Gastroesophageal sphincter (tissue), 4 donors: ENCODE data around the gene DECR2. TPM values are rescaled to one million over a fixed set of nuclear protein-coding genes. Genes with fewer than 3 reads are reported as not detected.
"Not testable (repeated sequence)": the region's sequence is repeated elsewhere in the genome, so short reads cannot be mapped to it uniquely, and the experiment has no call there.

ENCODE experiments used
- ATAC-seq: fragments of 150-250 bp; one replicate; pipeline ENCODE4 v1.9.1; 2016; ENCODE audit warnings: mild to moderate bottlenecking, moderate library complexity
- H3K27ac ChIP-seq, 4 donors: fragments of 200-600 bp; sonication (generic) in 3 of 4; 1 replicate in 3 of 4; 2 replicates in 1 of 4; pipeline ENCODE4 v1.5.1; 2016 to 2019
- H3K27me3 ChIP-seq: fragments of 200-600 bp; sonication (generic); one replicate; pipeline ENCODE4 v1.5.1; 2019
- H3K36me3 ChIP-seq, 2 donors: fragments of 200-600 bp; sonication (generic); one replicate each; pipeline ENCODE4 v1.5.1; 2019; ENCODE audit warnings: control low read depth in 1 of 2
- H3K4me1 ChIP-seq, 3 donors: fragments of 200-600 bp; sonication (generic); 1 replicate in 2 of 3; 2 replicates in 1 of 3; pipeline ENCODE4 v1.5.1; 2016 to 2019; ENCODE audit warnings: control low read depth in 2 of 3
- H3K4me3 ChIP-seq, 2 donors: fragments of 200-600 bp; sonication (generic); one replicate each; pipeline ENCODE4 v1.5.1; 2019; ENCODE audit warnings: mild to moderate bottlenecking in 1 of 2, moderate library complexity in 1 of 2
- H3K9me3 ChIP-seq, 3 donors: fragments of 200-600 bp; sonication (generic); one replicate each; pipeline ENCODE4 v1.5.1; 2017 to 2019; ENCODE audit warnings: control low read depth in 2 of 3
- CTCF ChIP-seq, 4 experiments: fragments of 200-600 bp in 2 of 4; fragments of 450-650 bp in 2 of 4; sonication (generic) in 1 of 4; IDR thresholded peaks; one replicate each; pipeline ENCODE4 v1.5.1; 2017 to 2019; ENCODE audit warnings: antibody characterized with exemption in 4 of 4, mild to moderate bottlenecking in 2 of 4, moderate library complexity in 2 of 4
- EP300 ChIP-seq: sonication (generic); formaldehyde crosslinking; IDR thresholded peaks from one replicate; pipeline ENCODE4 v1.6.1; 2017; ENCODE audit warnings: antibody characterized with exemption, mild to moderate bottlenecking
- POLR2A ChIP-seq, 2 donors: fragments of 450-650 bp; IDR thresholded peaks; one replicate each; pipeline ENCODE4 v1.6.1; 2017; ENCODE audit warnings: antibody characterized with exemption in 2 of 2, mild to moderate bottlenecking in 2 of 2, moderate library complexity in 1 of 2
- POLR2AphosphoS5 ChIP-seq: sonication (generic); formaldehyde crosslinking; IDR thresholded peaks from one replicate; pipeline ENCODE4 v1.6.1; 2017; ENCODE audit warnings: antibody characterized with exemption
- WGBS, 2 donors: methylation state at CpG; one replicate each; pipeline ENCODE4 v1.1.5; 2018; ENCODE audit warnings: low coverage in 1 of 2; 5-methylcytosine and 5-hydroxymethylcytosine counted together
- total RNA-seq, 4 donors: library from RNA; depleted of rRNA; stranded (reverse); fragments of >200 nt; gene quantifications; one replicate each; pipeline ENCODE4 v1.1.0, GENCODE V29; 2016

The DECR2 gene
- total RNA-seq, 4 donors from 2014 or later: 11.7 to 25.4 (median 19.9) TPM

- H3K27me3 ChIP-seq: no peaks in the 10 kb centered on the region
- no peak for ATAC-seq
- WGBS, 2 donors: no CpG with 5 or more reads among the region's 21 CpGs
- H3K4me1 ChIP-seq: no peaks in the 10 kb centered on the region
- TF ChIP-seq POLR2A (IDR thresholded peaks at IDR 0.05) (no peak), CTCF (IDR thresholded peaks at IDR 0.05) (no peak), EP300 (no peak), POLR2AphosphoS5 (no peak)
- no peak overlapping the region for H3K4me3 ChIP-seq
- H3K9me3 ChIP-seq: no peaks in the 10 kb centered on the region
- H3K27ac ChIP-seq: no peak overlapping the region
- H3K36me3 ChIP-seq: peaks cover 0 to 28% of the 10 kb centered on the region in 2 donors
These were observed 12.9 kb downstream of the DECR2 start for GRCh38 chr16:414395-415169.

GRCh38 chr16:415170-415498 is 13.4 kb downstream of the DECR2 start:
- 100% methylated on average over 1 to 2 of the region's 3 CpGs for WGBS, 2 donors
- not testable (repeated sequence) for H3K27ac ChIP-seq, ATAC-seq

GRCh38 chr16:422179-422578 is 20.5 kb downstream of the DECR2 start:
- WGBS, 2 donors: 80 to 92% methylated on average over 2 to 9 of the region's 13 CpGs
- H3K9me3 ChIP-seq, ATAC-seq, H3K4me3 ChIP-seq, H3K27ac ChIP-seq, H3K27me3 ChIP-seq, H3K36me3 ChIP-seq: not testable (repeated sequence)
- peaks cover 0 to 33% (median 10%) of the 10 kb centered on the region in 3 donors for H3K4me1 ChIP-seq

More at GRCh38 chr16:415170-415498, 13.4 kb downstream of the DECR2 start:
- H3K27me3 ChIP-seq, H3K4me3 ChIP-seq, H3K9me3 ChIP-seq, H3K4me1 ChIP-seq: not testable (repeated sequence)
- peaks cover 0 to 22% of the 10 kb centered on the region in 2 donors for H3K36me3 ChIP-seq

GRCh38 chr16:424033-424622 is 22.4 kb downstream of the DECR2 start:
- Histone ChIP-seq H3K4me1 (peaks cover 0 to 52% (median 19%) of the 10 kb centered on the region in 3 donors), H3K36me3 (no peaks in the 10 kb centered on the region), H3K27ac (peak overlapping the region; percentile 81 to 98 (median 92)), H3K4me3 (peak overlapping the region; percentile 8 to 80), H3K27me3 (no peaks in the 10 kb centered on the region), H3K9me3 (no peaks in the 10 kb centered on the region)
- TF ChIP-seq CTCF (IDR thresholded peaks at IDR 0.05) (peak in 1 of 4 experiments; percentile 24), POLR2A (IDR thresholded peaks at IDR 0.05) (no peak), POLR2AphosphoS5 (peak; percentile 94)
- WGBS, 2 donors: 5 to 13% methylated on average over 5 to 16 of the region's 20 CpGs
- peak; percentile 88 for ATAC-seq

- ATAC-seq: peak; percentile 29
- peaks cover 0 to 3% of the 10 kb centered on the region in 2 donors for H3K36me3 ChIP-seq
- H3K4me1 ChIP-seq: peaks cover 0 to 57% (median 19%) of the 10 kb centered on the region in 3 donors
- WGBS, 2 donors: 10% methylated on average over 5 of the region's 31 CpGs; no CpG with 5 or more reads in 1 of the 2 donors
- no peaks in the 10 kb centered on the region for H3K27me3 ChIP-seq
- TF ChIP-seq EP300 (no peak), CTCF (IDR thresholded peaks at IDR 0.05) (no peak), POLR2A (IDR thresholded peaks at IDR 0.05) (no peak), POLR2AphosphoS5 (no peak)
- peak overlapping the region; percentile 60 to 80 for H3K4me3 ChIP-seq
- H3K27ac ChIP-seq: peak overlapping the region; percentile 81 to 98 (median 92)
- H3K9me3 ChIP-seq: no peaks in the 10 kb centered on the region
These were observed 23.0 kb downstream of the DECR2 start for GRCh38 chr16:424623-425081.
